GM20000 (cell line): ENCODE measurements around the gene PDZD4.

Experiments
- DNase-seq: peaks from one replicate; pipeline ENCODE4 v3.0.0; 2012; ENCODE audit warnings: low spot score
- CTCF ChIP-seq: IDR thresholded peaks from 2 replicates; pipeline ENCODE4 v1.5.1; 2012; ENCODE audit warnings: mild to moderate bottlenecking, control low read depth; ENCODE audit errors: extremely low read depth, missing control alignments

Gene PDZD4

GRCh38 chrX:153870791-153871360 lies 40.5 kb upstream of the PDZD4 start:
- TF ChIP-seq CTCF: no peak
- no peak for DNase-seq

- no peak for TF ChIP-seq CTCF
- DNase-seq: no peak
These were observed 39.9 kb upstream of the PDZD4 start for GRCh38 chrX:153870288-153870690.

GRCh38 chrX:153869473-153870287 lies 39.3 kb upstream of the PDZD4 start:
- no peak for TF ChIP-seq CTCF
- no peak for DNase-seq

- no peak for DNase-seq
- no peak for TF ChIP-seq CTCF
These were observed 38.5 kb upstream of the PDZD4 start for GRCh38 chrX:153868576-153869472.

GRCh38 chrX:153867671-153868070 lies 37.3 kb upstream of the PDZD4 start:
- DNase-seq: no peak
- no peak for TF ChIP-seq CTCF

GRCh38 chrX:153867139-153867538 lies 36.8 kb upstream of the PDZD4 start:
- TF ChIP-seq CTCF: no peak
- DNase-seq: no peak
